Measurements from ENCODE around the gene EGFLAM. TPM values are rescaled to one million over a fixed set of nuclear protein-coding genes. Genes with fewer than 3 reads are reported as not detected.
"Not testable (repeated sequence)": the region's sequence is repeated elsewhere in the genome, so short reads cannot be mapped to it uniquely, and the experiment has no call there.

The EGFLAM gene
- total RNA-seq, 1 donor from 2014 or later = 7.0 TPM

GRCh38 chr5:38376404-38376803, 118.0 kb downstream of the EGFLAM start:
- no peak for DNase-seq (ENCODE audit: low read depth)

- no peak for DNase-seq (ENCODE audit: low read depth)
These were observed 120.2 kb downstream of the EGFLAM start for GRCh38 chr5:38378579-38378978.

GRCh38 chr5:38379350-38379937, 121.1 kb downstream of the EGFLAM start:
- DNase-seq (ENCODE audit: low read depth) = no peak

GRCh38 chr5:38380537-38380936, 122.2 kb downstream of the EGFLAM start:
- no peak for DNase-seq (ENCODE audit: low read depth)

- DNase-seq (ENCODE audit: low read depth) = no peak
These were observed 123.0 kb downstream of the EGFLAM start for GRCh38 chr5:38381361-38381760.

- peak; percentile 69 for DNase-seq (ENCODE audit: low read depth)
These were observed 124.5 kb downstream of the EGFLAM start for GRCh38 chr5:38382898-38383297.

- no peak for DNase-seq (ENCODE audit: low read depth)
These were observed 125.3 kb downstream of the EGFLAM start for GRCh38 chr5:38383701-38384100.

GRCh38 chr5:38384396-38384795, 126.0 kb downstream of the EGFLAM start:
- no peak for DNase-seq (ENCODE audit: low read depth)

GRCh38 chr5:38387161-38387560, 128.8 kb downstream of the EGFLAM start:
- no peak for DNase-seq (ENCODE audit: low read depth)

GRCh38 chr5:38393636-38394035, 135.3 kb downstream of the EGFLAM start:
- DNase-seq (ENCODE audit: low read depth) = no peak

GRCh38 chr5:38396766-38397165, 138.4 kb downstream of the EGFLAM start:
- DNase-seq (ENCODE audit: low read depth) = no peak

- no peak for DNase-seq (ENCODE audit: low read depth)
These were observed 142.0 kb downstream of the EGFLAM start for GRCh38 chr5:38400365-38400764.

- no peak for DNase-seq (ENCODE audit: low read depth)
These were observed 142.8 kb downstream of the EGFLAM start for GRCh38 chr5:38401145-38401544.

GRCh38 chr5:38403406-38403805, 145.0 kb downstream of the EGFLAM start:
- no peak for DNase-seq (ENCODE audit: low read depth)

- DNase-seq (ENCODE audit: low read depth) = no peak
These were observed 145.7 kb downstream of the EGFLAM start for GRCh38 chr5:38403877-38404635.

- peak; percentile 12 for DNase-seq (ENCODE audit: low read depth)
These were observed 146.4 kb downstream of the EGFLAM start for GRCh38 chr5:38404667-38405276.

- DNase-seq (ENCODE audit: low read depth) = no peak
These were observed 150.3 kb downstream of the EGFLAM start for GRCh38 chr5:38408446-38409198.

- DNase-seq (ENCODE audit: low read depth) = no peak
These were observed 152.1 kb downstream of the EGFLAM start for GRCh38 chr5:38410304-38410990.

- DNase-seq (ENCODE audit: low read depth) = no peak
These were observed 155.3 kb downstream of the EGFLAM start for GRCh38 chr5:38413696-38414095.

GRCh38 chr5:38414348-38414747, 156.0 kb downstream of the EGFLAM start:
- DNase-seq (ENCODE audit: low read depth) = no peak

GRCh38 chr5:38415772-38416171, 157.4 kb downstream of the EGFLAM start:
- DNase-seq (ENCODE audit: low read depth) = not testable (repeated sequence)

GRCh38 chr5:38417658-38418017, 159.3 kb downstream of the EGFLAM start:
- no peak for DNase-seq (ENCODE audit: low read depth)
